GM23248 (cell line): ENCODE results near the gene MALT1.

ENCODE experiments used
- EZH2 ChIP-seq: fragments of 200-600 bp; sonication (generic); IDR thresholded peaks from 2 replicates; pipeline ENCODE4 v1.6.1; 2018; ENCODE audit warnings: antibody characterized with exemption, mild to moderate bottlenecking; ENCODE audit not compliant: insufficient read depth, poor library complexity, severe bottlenecking
- EZH2phosphoT487 ChIP-seq: fragments of 200-600 bp; sonication (generic); IDR thresholded peaks from 2 replicates; pipeline ENCODE4 v1.6.1; 2018; ENCODE audit warnings: antibody characterized with exemption, moderate library complexity, mild to moderate bottlenecking, low read depth; ENCODE audit not compliant: insufficient read depth

DNA sequence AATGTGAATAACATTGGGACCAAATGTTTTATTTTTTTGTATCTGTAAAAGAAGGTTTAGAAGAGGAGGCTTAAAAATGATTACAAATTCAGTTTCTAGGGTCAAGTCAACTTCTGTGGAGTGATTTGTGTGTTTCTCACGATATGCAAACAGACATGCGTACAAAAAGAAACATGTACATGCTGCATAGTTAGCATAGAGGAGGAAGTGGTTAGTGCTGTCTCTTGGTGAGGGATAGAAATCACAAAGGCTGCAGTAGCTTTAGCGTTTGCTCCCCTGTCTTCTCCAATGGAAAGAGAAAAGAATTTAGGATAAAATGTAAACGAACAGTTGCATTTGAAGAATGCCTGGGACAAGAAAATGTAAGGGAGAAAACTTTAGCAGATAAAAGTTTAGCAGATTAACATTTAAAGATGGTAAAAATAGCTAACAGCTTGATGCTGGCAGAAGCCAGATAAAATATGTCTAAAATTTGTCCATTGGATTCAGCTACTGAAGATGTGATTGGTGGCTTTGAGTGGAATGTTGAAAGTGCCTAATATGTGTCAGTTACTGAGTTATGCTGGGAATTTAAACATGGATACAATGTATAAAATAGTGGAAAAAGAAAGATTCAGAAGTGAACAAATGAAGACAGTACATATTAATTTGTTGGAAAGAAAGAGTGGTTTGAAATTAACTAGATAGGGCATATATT is 44.9 kb downstream of the MALT1 start:
- TF ChIP-seq EZH2 (no peak), EZH2phosphoT487 (no peak)
